ENCODE results near the gene TRAPPC10. TPM values are rescaled to one million over a fixed set of nuclear protein-coding genes. Genes with fewer than 3 reads are reported as not detected.
"Not testable (repeated sequence)": the region's sequence is repeated elsewhere in the genome, so short reads cannot be mapped to it uniquely, and the experiment has no call there.

The TRAPPC10 gene

DNA sequence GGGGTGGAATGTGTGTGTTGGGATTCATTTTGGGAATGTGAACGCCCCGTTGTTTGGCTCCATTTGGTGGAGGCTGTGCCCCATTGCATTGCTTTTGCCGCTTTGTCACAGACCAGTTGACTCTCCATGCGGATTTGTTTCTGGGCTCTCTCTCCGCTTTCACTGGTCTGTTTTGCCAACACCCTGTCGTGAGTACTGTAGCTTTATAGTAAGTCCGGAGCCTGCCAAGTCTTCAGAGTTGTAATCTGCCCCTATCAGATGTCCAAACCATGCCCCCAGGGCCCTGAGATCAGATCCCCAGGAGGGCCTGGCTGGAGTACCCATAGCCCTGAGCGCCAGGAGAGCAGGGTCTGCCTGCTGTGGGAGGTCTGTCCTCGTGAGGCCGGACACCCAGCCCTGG lies 138.1 kb downstream of the TRAPPC10 start:
- not testable (repeated sequence) for H3K9ac ChIP-seq (ENCODE audit: low read depth, low read length); H3K4me2 ChIP-seq (ENCODE audit: low read length); H3K36me3 ChIP-seq (ENCODE audit: insufficient read depth, low read length); H3K4me1 ChIP-seq (ENCODE audit: control insufficient read depth, insufficient read depth, low read length); H3K4me3 ChIP-seq (ENCODE audit: low read length); H3K27me3 ChIP-seq (ENCODE audit: control insufficient read depth, insufficient read depth, low read length); H3K9me3 ChIP-seq (replicated peaks; ENCODE audit: low read length)

DNA sequence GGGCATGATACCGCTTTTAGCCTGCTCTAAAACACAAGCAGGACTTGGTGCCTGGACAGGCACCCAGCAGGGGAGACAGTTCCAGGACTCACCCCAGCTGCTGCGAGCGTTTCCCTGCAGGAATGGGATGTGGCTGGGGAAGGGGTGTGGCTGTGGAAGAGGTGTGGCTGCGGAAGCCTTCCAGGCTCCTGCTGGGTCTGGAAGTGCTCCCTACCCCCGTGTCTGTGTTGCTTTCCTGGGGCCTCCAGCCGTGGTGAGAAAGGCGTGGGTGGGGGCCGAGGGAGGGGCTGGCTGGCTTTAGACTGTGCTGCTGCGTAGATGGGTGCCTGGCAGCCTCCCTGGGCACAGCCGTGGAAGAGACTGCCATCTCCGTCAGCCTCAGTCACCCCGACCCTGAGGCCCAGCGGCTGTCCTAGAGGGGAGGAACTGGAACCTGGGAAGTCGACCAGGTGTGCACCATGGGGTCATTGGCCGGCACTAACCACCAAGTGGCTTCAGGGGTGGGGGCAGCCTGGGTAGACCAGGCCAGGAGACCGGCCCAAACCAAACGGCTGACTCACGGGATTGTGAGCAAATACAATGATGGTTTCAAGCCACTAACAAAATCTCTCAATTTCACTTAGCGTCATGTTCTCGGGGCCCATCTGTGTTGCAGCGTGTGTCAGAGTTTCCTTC lies 141.2 kb downstream of the TRAPPC10 start:
- H3K4me1 ChIP-seq (ENCODE audit: control insufficient read depth, insufficient read depth, low read length); H3K9me3 ChIP-seq (replicated peaks; ENCODE audit: low read length); H3K9ac ChIP-seq (ENCODE audit: low read depth, low read length); H3K27me3 ChIP-seq (ENCODE audit: control insufficient read depth, insufficient read depth, low read length); H3K4me2 ChIP-seq (ENCODE audit: low read length); H3K4me3 ChIP-seq (ENCODE audit: low read length); H3K36me3 ChIP-seq (ENCODE audit: insufficient read depth, low read length): not testable (repeated sequence)

DNA sequence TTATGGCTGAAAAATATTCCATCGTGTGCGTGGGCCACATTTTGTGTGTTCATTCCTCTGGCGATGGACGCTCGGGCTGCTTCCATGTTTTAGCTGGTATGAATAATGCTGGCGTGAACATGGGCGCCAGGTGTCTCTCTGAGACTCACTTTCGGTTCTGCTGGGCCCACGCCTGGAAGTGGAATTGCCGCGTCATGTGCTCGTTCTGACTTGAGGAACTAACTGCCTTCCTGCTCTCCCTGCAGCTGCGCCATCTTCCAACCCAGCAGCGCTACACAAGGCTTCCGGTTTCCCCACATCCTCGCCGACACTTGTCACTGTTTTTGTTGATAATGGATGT lies 141.8 kb downstream of the TRAPPC10 start:
- not testable (repeated sequence) for H3K4me2 ChIP-seq (ENCODE audit: low read length); H3K4me1 ChIP-seq (ENCODE audit: control insufficient read depth, insufficient read depth, low read length); H3K9me3 ChIP-seq (replicated peaks; ENCODE audit: low read length); H3K27me3 ChIP-seq (ENCODE audit: control insufficient read depth, insufficient read depth, low read length); H3K36me3 ChIP-seq (ENCODE audit: insufficient read depth, low read length); H3K4me3 ChIP-seq (ENCODE audit: low read length); H3K9ac ChIP-seq (ENCODE audit: low read depth, low read length)

DNA sequence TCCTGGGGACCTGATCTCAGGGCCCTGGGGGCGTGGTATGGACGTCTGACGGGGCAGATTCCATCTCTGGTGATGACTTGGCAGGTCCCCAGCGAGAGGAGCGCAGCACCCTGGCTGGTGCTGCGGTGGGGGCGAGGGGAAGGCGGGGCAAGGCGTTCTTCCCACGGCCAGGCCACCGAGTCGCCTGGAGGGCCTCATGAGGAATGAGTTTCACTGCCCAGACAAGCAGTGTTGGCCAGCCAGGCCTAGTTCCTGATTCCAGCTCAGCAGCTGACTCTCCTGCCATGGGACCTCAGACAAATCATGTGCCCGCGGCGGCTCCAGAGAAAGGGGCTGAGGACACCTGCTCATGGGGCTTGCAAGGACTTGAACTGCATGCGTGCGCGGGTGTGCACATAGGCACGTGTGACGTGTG lies 142.7 kb downstream of the TRAPPC10 start:
- H3K9me3 ChIP-seq (replicated peaks; ENCODE audit: low read length); H3K9ac ChIP-seq (ENCODE audit: low read depth, low read length); H3K36me3 ChIP-seq (ENCODE audit: insufficient read depth, low read length); H3K4me1 ChIP-seq (ENCODE audit: control insufficient read depth, insufficient read depth, low read length); H3K4me2 ChIP-seq (ENCODE audit: low read length); H3K27me3 ChIP-seq (ENCODE audit: control insufficient read depth, insufficient read depth, low read length); H3K4me3 ChIP-seq (ENCODE audit: low read length): not testable (repeated sequence)

DNA sequence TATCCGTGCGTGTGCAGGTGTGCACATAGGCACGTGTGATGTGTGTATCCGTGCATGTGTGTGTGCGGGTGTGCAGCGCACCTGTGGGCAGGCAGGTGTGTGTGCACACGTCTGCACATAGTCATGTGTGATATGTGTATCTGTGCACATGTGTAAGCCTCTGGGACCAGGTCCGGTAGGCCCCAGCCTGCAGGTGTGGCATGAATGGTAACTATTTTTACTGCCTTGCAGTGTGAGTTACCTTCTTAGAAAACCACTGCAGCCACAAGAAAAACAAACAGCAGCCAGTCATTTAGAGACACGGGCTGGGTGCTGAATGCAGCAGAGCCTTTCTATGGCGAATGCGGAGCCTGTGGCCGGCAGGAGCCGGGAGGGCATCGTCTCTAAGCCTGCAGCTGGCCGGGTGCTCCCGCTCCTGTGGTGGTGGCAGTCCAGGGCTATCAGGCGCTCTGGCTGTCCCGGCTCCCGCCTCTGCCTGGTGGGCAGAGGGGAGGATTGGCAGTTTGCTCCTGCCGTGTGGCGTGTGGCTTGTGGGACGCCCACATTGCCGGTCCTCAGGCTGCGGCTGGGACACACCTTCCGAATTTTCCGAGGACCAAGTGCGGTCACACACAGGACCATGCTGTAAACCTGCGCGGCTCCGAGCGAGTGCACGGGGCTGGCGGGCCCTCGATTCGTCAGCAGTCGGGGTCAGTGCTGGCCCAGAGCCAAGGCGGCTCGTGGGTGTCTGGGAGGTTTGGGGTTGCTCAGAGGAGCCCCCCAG lies 143.3 kb downstream of the TRAPPC10 start:
- H3K27me3 ChIP-seq (ENCODE audit: control insufficient read depth, insufficient read depth, low read length); H3K9me3 ChIP-seq (replicated peaks; ENCODE audit: low read length); H3K4me2 ChIP-seq (ENCODE audit: low read length); H3K36me3 ChIP-seq (ENCODE audit: insufficient read depth, low read length); H3K9ac ChIP-seq (ENCODE audit: low read depth, low read length); H3K4me1 ChIP-seq (ENCODE audit: control insufficient read depth, insufficient read depth, low read length); H3K4me3 ChIP-seq (ENCODE audit: low read length): not testable (repeated sequence)

DNA sequence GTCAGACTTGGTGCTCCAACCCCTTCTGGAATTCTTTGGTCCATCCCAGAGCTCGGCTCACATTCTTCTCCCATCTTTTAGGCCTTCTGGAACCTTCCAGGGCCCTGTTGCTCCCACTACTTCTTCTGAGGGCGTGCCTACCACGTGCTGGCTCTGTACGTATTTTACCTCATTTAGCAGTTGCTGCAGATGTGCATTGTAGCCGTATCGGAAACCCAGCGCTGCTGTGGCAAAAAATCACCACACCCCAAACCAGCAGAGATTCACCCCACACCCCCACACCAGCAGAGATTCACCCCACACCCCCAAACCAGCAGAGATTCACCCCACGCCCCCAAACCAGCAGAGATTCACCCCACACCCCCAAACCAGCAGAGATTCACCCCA lies 143.9 kb downstream of the TRAPPC10 start:
- not testable (repeated sequence) for H3K27me3 ChIP-seq (ENCODE audit: control insufficient read depth, insufficient read depth, low read length); H3K4me1 ChIP-seq (ENCODE audit: control insufficient read depth, insufficient read depth, low read length); H3K4me2 ChIP-seq (ENCODE audit: low read length); H3K9me3 ChIP-seq (replicated peaks; ENCODE audit: low read length); H3K9ac ChIP-seq (ENCODE audit: low read depth, low read length); H3K4me3 ChIP-seq (ENCODE audit: low read length); H3K36me3 ChIP-seq (ENCODE audit: insufficient read depth, low read length)

Small RNA genes within 50 kb of the gene (small RNA-seq; reads per million reads assigned to genes)
- gene RNU6-1150P = not detected
